GM19239 (cell line): ENCODE results near the gene HOXA6.

Experiments used
- DNase-seq: peaks from one replicate; pipeline ENCODE4 v3.0.0; 2011; ENCODE audit warnings: low spot score; ENCODE audit not compliant: insufficient read length
- FAIRE-seq: peaks from 2 replicates; lab custom pipeline; 2011; peaks lifted over from hg19 to GRCh38; lab: Jason Lieb, UNC

The HOXA6 gene

DNA sequence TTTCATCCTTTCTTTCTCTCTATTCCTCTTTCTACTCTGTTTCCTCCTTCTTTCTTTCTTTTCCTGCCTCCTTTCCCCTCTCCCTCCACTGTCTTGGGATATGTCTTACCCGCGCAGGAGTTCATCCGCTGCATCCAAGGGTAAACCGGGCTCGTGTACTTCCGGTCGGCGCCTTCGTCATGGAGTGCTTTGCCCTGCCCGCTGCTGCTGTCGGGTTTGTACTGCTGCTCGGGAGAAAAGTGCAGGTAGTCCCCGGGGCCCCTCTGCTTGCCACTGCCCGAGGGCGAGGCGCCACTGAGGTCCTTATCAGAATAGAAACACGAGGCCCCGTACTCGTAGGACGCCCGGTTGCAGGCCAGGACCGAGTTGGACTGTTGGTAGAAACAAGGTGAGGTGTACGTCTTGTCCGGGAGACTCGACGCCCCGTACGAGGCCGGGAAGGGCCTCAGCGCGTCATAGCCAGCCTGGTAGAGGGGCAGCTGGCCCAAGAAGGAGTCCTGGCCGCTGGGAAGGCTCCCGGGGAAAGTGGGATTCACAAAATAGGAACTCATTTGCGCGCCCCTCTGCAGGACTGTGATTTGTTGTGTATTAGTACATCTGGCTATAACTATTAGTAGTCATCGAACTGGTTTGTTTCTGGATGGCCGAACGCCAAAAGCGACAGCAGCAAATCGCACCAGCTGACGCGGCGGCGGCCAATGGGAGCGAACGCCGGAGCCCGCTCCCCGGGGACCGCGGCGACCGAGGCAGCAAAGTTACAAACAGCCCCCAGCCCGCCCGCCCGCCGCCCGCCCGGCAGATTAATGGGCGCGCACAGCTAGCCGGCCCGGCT is at the start of gene HOXA6:
Gene HOXA6 (minus strand): TSS at position 576 of the 832 bp plus-strand sequence. CDS start 25 bp downstream, at position 551.
- no peak for FAIRE-seq
- DNase-seq: no peak

DNA sequence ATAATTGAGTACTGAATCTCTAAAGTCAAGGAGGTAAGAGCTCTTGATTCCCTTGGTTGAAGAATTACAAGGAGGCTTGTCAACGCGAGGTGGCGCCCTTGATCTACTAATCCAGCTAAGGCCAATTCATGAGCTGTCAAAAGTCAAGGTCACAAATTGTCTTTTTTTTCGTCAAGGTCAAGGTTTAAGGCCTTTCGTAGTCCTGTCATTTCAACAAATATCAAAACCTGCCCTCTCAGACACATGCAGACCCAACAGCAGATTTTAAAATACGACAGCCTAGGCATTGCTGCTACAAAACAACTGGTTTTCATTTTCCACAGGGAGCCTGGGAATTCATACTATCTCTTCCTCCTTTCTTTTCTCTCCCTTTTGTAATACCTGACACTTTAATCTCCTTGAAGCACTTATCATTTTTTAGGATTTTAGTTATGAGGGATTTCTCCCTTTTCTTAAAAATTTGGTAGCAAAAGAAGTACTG is 48.8 kb upstream of the HOXA6 start:
- FAIRE-seq (peak; percentile 88), DNase-seq (peak; percentile 70)

DNA sequence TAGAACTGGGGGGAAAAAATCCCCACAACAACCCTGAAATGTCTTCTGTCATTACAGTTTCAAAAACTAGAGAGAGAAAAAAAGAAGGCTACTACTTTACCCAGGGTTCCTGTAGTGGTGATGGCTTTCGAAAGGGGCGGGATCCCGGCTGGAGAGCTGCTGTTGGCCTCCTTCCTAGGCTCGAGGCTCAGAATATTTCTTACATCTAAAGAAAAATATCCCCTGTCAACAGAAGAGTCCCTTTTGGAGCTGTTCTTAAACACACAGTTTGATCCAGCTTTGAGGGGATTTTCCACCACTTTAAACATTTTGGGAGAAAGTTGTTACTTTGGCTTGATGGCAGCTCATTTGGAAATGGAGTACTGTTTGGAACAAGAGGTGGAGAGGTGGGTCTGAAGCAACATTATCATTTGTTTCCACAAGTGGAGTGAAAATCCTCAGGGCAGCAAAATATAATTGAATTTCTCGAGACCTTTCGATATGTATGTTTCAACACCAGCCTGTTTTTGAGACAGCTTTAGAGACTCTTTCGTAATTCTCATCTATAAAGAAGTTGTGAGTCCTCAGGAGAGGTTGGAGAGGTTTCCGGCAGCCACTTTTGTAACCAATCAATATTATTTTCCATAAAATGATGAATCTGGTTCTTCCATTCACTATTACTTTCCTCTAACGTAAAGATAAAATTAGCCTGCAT is 47.3 kb upstream of the HOXA6 start:
- FAIRE-seq (no peak), DNase-seq (no peak)

DNA sequence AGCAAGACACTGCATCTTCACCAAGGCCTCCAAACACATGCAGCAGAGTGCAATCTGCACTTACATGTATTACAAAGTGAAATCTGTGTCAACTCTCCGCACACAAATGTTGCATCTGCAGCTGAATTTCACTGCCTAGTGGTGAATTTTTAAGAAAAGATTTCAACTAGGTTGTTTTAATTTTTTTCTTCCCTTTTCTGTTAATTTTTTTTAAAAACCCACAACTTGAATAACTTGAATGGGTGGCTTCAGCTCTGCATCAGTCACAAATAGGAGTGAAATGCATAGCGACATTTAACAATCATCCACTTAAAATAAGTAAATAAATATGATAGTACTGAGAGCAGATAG is 46.4 kb upstream of the HOXA6 start:
- DNase-seq (no peak), FAIRE-seq (no peak)

DNA sequence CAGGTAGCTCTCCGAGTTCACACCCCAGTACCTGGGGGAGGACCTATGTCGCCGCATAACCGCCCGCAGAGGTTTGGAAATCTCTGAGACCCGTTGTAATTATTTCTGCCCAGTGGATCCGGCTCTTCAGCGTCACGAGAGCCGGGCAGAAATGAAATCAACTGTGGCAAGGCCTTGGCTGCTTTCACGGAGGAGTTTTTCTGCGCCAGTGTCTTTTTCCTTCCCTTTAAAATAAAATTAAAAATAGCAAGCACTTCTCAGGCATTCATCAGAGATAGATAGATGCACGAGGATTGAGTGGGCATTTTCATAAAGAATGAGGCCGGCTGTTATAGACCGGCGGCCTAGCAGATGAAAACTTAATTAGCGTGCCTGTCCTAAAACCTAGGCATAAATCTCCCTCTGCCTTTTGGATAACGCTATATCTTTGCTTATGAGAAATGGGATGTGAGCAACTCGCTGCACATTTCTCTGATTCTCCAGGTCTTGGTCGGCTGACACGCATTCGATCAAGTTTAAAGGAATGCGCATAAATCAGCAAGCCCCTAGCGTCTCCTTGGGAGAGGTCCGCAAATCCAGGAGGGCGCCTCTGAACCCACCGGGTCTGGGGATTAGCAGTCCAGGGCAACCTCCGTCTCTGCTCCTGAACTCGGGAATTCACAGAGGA is 45.9 kb upstream of the HOXA6 start:
- no peak for DNase-seq
- no peak for FAIRE-seq

DNA sequence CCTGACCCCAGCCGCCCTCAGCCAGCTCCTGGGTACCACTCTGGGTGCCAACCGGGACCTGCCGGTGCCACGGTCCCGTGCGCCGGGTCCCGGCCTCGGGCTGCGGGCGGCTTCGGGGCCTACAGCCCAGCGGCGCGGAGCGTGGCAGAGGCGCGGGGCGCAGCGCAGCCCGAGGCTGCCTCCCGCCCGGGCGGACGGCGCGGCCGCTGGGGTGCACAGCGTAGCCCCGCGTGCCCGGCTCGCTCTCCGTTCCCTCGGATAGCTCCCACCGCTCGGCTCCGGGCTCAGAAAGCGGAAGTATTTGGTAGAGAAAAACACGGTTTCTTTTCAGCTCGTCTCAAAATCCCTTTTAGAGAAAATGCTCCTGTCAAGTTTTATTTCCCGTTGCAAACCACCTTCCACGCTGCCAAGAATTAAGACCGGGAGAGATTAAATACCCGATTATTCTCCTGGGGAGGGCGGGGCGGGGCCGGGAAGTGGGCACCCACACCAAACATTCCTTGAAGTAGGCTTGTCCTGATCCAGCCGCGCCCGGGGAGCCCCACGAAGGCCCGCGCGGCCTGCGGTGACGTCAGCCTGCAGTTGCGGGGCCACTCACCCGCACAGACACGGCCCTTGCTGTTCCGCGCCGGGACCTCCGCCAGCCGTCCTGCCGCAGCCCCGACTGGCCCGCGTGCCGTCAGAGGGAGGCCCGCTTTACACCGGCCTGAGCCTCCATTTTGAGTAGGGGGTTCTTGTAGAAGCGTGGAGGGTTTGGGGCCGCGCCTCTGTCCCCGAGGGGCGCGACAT is 45.2 kb upstream of the HOXA6 start:
- no peak for FAIRE-seq
- DNase-seq: no peak

DNA sequence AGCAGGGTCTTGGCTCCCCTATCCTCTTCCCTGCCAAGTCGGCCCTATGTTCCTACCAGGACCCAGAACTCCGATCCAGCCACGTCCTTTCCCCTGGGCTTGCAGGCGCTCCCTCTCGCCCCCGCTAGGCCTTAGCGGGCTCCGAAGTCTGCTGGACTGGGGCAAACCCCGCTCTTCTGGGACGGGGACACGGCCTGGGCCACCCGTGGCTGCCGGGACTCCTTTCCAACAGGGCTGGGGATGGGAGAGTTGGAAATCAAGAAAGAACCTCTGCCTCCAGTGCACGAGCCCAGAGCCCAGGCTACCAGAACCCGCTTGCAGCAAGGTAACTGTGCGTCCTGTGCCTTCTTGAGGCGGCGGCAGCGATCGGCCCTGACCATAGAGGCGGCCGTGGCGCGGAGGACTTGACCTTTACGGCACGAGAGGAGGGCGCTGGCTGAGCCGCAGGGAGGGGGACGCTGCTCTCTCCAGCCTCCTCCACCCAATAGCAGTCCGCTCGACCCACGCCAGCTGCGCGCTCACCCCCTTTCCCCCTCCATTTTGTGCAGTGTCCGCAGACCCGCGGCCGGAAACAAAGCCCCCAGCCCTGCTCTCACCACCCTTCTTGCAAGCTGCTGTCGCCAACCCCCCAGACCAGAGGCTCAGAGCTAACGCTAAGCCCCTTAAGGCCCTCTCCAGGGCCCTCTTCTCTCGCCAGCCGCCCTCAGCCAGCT is 44.4 kb upstream of the HOXA6 start:
- DNase-seq (no peak), FAIRE-seq (no peak)

DNA sequence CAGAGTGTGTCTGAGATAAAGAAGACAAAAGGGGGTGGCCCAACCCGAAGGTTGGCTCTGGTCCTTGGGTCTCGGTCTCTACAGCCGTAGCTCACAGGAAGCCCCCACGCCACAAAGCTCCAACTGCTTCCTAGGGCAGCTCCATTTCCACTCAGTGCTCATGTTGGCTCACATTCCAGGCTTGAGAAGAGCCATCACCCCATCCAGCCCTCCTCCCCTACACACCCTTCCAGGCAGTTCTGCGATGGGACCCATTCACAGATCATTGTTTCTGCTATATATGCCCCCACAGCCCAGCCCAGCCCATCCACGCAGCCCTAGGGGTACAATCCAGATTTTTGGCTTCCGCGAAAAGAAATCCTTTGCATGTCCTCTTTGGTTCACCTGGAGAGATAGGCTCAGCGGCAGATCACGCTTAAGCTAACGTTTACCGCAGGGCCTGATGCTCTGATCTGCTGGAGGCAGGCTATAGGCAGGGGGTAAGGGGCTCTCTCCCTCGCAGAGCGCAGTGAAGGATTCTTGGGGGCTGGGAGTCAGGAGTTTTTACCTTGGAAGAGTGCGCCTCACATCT is 43.7 kb upstream of the HOXA6 start:
- no peak for DNase-seq
- FAIRE-seq: no peak

DNA sequence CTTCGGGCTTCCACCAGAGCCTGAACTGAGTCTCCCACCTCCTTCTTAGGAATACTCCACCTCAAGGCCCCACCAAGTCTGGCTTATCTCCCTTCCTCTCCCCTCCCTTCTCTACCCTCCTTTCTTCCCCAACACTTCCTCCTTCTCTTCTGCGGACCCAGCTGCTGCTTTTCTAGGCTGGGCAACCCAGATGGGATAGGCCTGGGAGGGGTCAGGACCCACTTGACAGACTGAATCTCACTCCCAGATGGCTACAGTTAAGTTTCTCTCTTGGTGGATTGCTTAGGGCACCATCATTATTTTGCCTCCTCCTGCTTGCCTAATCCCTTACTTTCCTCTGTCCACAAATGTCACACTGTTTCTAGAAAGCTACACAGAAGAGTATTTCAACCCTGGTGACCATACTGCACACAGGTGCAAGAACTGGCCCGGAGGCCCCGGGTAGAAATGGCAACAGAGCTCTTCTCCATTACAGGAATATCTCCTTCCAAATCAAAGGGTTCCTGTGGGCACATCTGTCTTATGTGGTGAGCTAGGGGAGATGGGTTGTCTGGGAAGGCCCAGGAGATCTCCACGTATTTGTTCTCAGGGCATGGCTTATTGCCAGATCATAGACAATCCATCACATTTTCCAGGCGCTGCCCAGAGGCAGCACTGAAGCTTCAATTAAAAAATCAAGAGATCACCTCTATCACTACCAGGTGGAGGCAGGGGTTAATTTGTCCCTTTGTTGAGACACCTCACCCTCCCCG is 42.6 kb upstream of the HOXA6 start:
- DNase-seq: no peak
- FAIRE-seq: no peak

DNA sequence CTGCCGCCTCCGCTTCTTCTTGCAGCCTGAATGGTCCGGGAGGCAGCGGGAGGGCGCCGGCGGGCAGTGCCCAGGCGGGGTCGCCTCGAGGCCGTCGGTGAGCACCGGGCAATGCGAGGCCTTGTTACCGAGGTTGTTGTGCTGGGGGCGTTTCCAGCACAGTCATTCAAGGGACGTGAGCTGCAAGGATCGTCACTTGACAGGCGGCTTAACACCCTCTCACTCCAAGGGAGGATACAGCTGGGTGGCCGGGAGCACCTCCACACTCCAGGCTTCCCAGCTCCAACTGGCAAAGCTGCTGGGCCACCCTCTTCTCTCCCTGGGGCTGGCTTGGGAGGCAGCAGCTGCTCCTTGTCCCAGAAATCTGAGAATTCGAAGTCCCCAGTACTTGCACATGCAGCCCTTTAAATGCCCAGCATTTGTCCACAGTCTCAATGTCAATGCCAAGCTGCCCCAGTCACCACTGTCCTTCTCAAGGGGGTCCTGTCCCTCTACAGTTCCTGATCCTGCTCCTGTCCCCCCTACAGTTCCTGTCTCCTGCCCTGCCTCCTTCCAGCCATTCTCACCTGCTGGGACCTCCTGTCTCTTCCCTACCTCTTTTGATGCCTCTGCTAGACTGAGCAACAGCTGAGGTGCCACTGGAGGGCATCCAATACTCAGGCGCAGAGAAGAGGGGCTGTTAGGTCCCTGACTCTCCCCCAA is 41.9 kb upstream of the HOXA6 start:
- FAIRE-seq (no peak), DNase-seq (no peak)

DNA sequence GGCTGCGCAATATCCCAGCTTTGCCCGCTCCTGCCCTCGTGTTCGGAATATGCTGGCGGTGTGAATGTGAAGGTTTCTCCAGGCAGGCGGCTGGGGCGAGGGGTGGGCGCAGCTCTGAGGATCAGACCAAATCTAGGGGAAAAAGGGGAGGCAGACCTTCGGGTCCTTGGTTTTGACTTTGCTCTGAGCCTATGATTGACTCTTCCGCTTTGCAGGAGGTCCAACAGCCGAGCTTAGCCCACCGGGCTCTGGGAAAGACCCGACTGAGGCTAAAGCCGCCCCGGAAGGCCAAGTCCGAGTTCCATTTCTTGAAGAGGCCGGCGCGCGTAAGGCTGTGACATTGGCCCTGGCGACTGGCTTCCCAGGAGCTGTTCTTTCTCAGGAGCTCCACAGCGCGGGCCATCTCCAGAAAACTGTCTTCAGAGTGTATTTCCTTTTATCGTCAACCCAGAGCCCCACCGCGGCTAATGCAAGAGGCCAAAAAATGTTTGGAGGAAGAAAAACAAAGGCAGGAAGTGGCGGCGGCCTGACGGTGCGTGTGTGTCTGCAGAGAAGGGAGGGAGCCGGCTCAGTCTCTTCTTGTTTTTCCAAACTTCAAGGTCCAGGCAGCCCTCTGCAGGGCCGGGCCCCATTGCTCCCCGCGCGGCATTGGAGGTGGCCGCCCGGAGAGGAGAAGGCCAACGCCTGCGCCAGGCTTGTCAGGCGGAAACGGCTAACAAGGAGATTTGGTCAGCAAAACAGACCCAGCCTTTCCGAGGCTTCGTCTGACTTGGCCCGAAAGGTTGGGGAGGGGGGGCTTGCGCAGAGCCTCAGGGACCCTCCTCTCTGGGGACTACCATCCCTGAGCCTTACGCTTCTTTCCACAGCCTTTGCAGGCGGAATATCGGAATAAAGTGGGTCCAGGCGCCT is 41.1 kb upstream of the HOXA6 start:
- DNase-seq (no peak), FAIRE-seq (no peak)

DNA sequence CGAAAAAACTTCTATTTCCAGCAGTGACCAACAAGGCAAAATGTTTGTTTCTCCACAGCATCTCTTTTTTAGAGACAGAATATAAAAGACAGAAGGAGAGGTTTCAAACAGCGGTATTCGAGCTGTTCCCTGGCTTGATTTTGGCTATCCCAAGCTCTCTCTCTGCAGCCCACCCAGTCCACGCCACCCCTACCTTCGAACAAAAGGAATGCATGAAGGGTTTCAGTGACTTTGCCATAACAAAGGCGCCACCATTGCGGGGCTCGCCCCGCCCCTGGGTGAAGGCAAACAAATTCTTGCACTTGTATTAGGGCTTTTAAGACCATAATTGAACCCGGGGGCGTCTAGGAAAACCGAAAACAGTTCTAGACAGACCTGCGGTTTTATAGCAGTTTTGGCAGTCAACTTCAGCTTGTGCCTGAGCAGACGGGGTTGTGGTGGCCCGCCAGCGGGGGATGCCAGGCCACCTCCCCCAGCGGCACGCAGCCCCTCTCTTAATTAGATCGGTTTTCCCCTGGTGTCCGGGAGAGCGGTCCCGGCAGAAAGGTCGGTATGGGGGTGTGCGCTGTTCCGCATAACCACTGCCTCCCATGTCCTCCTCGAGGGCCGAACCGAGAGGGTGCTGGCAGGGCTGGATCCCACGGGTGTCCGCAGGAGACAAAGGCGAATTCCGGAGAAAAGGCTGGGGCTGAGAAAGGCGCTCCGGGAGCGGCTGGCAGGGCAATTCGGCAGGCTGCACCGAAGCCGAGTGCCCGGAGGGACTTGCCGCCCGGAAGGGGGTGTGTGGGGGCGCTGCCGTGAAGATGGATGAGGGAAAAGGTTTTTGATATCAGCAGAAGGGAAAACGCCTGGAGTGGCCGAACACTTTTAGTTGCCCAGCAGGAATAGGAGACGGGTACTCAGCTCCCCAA is 40.2 kb upstream of the HOXA6 start:
- DNase-seq: no peak
- no peak for FAIRE-seq

DNA sequence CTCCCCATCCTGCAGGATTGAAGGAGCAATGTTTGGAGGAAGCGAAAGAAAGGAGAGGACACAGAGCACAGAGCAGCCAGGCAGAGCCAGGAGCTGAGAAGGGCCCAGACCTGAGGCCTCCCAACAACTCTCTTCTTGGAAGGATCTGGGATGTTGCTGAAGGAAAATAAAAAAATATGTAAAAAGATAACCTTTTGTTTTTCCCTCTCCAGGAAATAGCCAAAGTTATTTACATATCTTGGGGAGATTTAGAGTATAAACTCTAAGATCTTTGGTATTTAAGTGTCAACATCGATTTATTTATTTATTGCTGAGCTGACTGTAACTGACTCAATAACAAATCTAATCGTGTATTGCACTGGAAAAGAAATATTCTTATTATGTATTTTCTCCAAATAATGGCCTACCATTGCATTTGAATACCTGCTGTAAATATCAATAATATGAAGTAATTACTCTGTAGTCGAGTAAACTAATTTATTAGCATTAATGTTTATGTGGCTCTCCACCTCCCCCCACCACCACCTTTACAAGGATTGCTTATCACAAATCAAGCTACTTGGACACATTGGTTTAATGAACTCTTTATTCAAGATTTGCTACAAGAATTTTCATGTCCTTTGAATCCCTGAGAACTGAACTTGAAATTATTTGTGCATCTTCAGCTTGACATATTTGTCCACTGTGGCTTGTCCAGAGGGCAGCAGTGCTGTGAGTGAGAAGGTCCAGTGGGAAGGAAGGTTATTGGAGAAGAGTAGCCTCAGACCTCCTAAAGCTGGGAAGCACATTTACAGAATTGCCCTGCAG is 39.3 kb upstream of the HOXA6 start:
- DNase-seq (no peak), FAIRE-seq (no peak)

DNA sequence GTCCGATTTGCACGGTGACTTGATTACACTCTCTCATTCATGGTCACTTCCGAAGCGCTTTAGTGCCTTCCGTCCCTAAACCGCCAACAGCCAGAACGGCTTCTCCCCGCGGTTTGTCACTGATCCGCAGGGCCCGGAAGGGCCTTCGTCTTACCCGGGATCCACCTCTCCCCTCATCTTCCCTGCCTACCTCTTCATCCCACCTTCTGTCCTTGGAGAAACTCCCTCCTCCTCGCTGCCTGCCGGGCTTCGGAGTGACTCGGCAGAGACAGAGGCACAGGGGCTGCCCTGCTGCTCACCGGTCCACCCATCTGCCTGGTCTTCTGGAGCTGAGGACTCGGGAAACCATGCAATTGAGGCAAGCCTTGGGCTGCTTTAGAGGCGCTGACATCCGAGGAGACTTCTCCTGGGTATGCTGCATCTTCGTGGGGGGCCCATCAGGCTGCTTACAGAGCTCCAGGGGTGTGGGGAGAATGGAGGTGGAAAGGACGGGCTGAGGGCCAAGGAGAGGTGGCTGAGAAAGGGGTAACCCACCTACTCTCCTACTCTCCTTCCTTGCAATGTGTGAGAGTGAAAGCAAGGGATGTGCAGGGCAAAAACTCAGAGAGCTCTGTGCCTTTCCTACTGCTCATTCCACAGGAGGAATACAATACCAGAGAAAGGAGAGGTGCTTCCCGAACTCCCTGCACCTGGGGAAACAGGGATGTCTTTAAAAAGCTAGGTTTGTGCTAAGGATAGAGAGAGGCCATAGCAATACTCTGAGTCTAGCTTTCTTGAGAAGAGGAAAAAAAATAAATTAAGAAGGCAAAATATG is 38.5 kb upstream of the HOXA6 start:
- FAIRE-seq (no peak), DNase-seq (no peak)
